ENCODE measurements around the gene ESYT2. TPM values are rescaled to one million over a fixed set of nuclear protein-coding genes. Genes with fewer than 3 reads are reported as not detected.

The ESYT2 gene
- total RNA-seq, 1 experiment from 2014 or later = 68.2 TPM

GRCh38 chr7:158695726-158696452, 133.4 kb downstream of the ESYT2 start:
- peaks cover 84% of the 10 kb centered on the region for H3K79me2 ChIP-seq (ENCODE audit: insufficient read depth, low read length)
- H3K9me3 ChIP-seq (ENCODE audit: control insufficient read depth in 1 of 2, insufficient read depth in 1 of 2, low read depth in 1 of 2, low read length in 2 of 2) = no peaks in the 10 kb centered on the region
- H3K4me3 ChIP-seq (replicated peaks in 1 of 2; ENCODE audit: low read depth in 1 of 2, low read length in 2 of 2) = no peak overlapping the region
- peak; percentile 34 for DNase-seq (ENCODE audit: low read depth, low spot score)
- ChIA-PET RAD21 (ENCODE audit: low non-redundant PET in 1 of 2, low total read pairs in 2 of 2, uncharacterized antibody in 2 of 2, unreplicated experiment in 2 of 2) (no interaction called here), CTCF (interaction anchor here (0.7 to 1.2 kb wide), 3 partner anchors 168 to 281 kb away, joined by 3 to 12 read pairs (median 3); no protein-coding TSS in a partner anchor), POLR2A (no interaction called here)
- H2AFZ ChIP-seq (ENCODE audit: low read depth, low read length, poor library complexity, severe bottlenecking) = no peak overlapping the region
- BruUV-seq (replicated peaks) = no TSS peak
- ATAC-seq = peak; percentile 79
- 0 out of 2 replicates have a peak, but pooled peaks cover 11% of the 10 kb centered on the region for H4K20me1 ChIP-seq (ENCODE audit: insufficient read depth)
- H3K9ac ChIP-seq (ENCODE audit: low read length) = no peak overlapping the region
- intact Hi-C loops (cut with micrococcal nuclease) = loop anchor here (1.0 kb wide), 1 partner anchor 281 kb away; no protein-coding TSS in a partner anchor
- no peaks in the 10 kb centered on the region for H3K27me3 ChIP-seq (ENCODE audit: insufficient read depth, low read length)
- H3K27ac ChIP-seq (ENCODE audit: low read depth, low read length) = no peak overlapping the region
- peaks cover 11 to 44% of the 10 kb centered on the region in 2 experiments; a peak in 3 of 4 replicates for H3K36me3 ChIP-seq (ENCODE audit: control insufficient read depth in 1 of 2, insufficient read depth in 2 of 2, low read length in 2 of 2)
- H3K4me1 ChIP-seq (ENCODE audit: control insufficient read depth in 1 of 2, insufficient read depth in 2 of 2, low read length in 2 of 2) = no peaks in the 10 kb centered on the region
- H3K9me2 ChIP-seq (ENCODE audit: insufficient read depth) = no peaks in the 10 kb centered on the region
- H3K4me2 ChIP-seq (ENCODE audit: low read length) = no peak overlapping the region
- TF ChIP-seq ELF1 (IDR thresholded peaks at IDR 0.05; ENCODE audit: borderline replicate concordance, low read depth) (peak; percentile 20; the same call in 1 of the 2 replicates), EZH2 (IDR thresholded peaks at IDR 0.05) (no peak), FOSL1 (IDR thresholded peaks at IDR 0.05; ENCODE audit: low read depth) (no peak), YY1 (IDR thresholded peaks at IDR 0.05; ENCODE audit: extremely low read depth, insufficient replicate concordance, low read depth, low read length) (no peak), ATF3 (IDR thresholded peaks at IDR 0.05) (no peak), CBX3 (IDR thresholded peaks at IDR 0.05; ENCODE audit: low read depth) (no peak), ZNF274 (IDR thresholded peaks at IDR 0.05; ENCODE audit: low read depth, low read length) (no peak), EZH2phosphoT487 (IDR thresholded peaks at IDR 0.05; ENCODE audit: borderline replicate concordance) (no peak), CTCF (IDR thresholded peaks at IDR 0.05 in 2 of 3, conservative IDR thresholded peaks at IDR 0.05 in 1 of 3; ENCODE audit: borderline replicate concordance in 1 of 3, insufficient read depth in 1 of 3, low read depth in 2 of 3, low read length in 2 of 3) (peak; percentile 43 to 47 (median 46); a peak in 4 of 6 replicates), POLR2A (IDR thresholded peaks at IDR 0.05; ENCODE audit: borderline replicate concordance, extremely low read depth, insufficient read depth, insufficient read length) (no peak), JUND (IDR thresholded peaks at IDR 0.05) (no peak), EGR1 (IDR thresholded peaks at IDR 0.05; ENCODE audit: low read depth) (no peak), POLR2AphosphoS5 (IDR thresholded peaks at IDR 0.05; ENCODE audit: low read depth, low read length) (no peak), ZFX (IDR thresholded peaks at IDR 0.05) (no peak), REST (IDR thresholded peaks at IDR 0.05; ENCODE audit: low read depth) (no peak), ZBTB33 (IDR thresholded peaks at IDR 0.05; ENCODE audit: extremely low read depth, insufficient replicate concordance, low read length) (no peak), SP1 (IDR thresholded peaks at IDR 0.05; ENCODE audit: low read depth) (no peak), TCF7L2 (IDR thresholded peaks at IDR 0.05; ENCODE audit: borderline replicate concordance, extremely low read depth, insufficient read depth, insufficient read length) (no peak), SIN3A (IDR thresholded peaks at IDR 0.05; ENCODE audit: low read depth) (no peak)

All from HCT116 (cell line).